Stimulated activated CD8-positive, alpha-beta memory T cell treated with anti-CD3 and anti-CD28 coated beads, Interleukin-7, amount 100 ng/mL, for 48 hours (primary cell): ENCODE measurements around the gene HUNK.
"Not testable (repeated sequence)": the region's sequence is repeated elsewhere in the genome, so short reads cannot be mapped to it uniquely, and the experiment has no call there.

Experiments used
- DNase-seq, 2 donors: peaks; one replicate each; pipeline ENCODE4 v3.0.0-alpha.2; 2020; ENCODE audit warnings: low read depth in 1 of 2; ENCODE audit errors: extremely low read depth in 1 of 2

HUNK gene

DNA sequence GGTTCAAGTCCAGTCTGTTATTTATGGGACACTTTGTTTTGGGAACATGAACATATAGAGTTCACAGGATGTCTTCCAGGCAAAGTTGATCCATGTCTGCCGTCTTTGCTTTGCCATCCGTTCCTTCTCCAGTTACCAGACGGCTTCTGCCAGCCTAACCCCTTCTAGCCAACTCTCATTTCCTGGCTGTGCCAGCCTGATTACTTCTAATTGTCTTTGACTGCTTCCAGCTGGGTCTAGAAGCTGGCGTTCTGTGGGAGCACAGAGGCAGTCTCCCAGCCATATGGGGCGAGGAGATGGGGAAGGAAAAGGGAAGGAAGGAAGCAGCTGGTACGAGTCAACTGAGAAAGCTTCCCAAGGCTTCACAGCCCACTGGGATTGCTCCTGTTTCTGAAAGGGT, 3.1 kb upstream of the HUNK start:
- DNase-seq, result no peak

DNA sequence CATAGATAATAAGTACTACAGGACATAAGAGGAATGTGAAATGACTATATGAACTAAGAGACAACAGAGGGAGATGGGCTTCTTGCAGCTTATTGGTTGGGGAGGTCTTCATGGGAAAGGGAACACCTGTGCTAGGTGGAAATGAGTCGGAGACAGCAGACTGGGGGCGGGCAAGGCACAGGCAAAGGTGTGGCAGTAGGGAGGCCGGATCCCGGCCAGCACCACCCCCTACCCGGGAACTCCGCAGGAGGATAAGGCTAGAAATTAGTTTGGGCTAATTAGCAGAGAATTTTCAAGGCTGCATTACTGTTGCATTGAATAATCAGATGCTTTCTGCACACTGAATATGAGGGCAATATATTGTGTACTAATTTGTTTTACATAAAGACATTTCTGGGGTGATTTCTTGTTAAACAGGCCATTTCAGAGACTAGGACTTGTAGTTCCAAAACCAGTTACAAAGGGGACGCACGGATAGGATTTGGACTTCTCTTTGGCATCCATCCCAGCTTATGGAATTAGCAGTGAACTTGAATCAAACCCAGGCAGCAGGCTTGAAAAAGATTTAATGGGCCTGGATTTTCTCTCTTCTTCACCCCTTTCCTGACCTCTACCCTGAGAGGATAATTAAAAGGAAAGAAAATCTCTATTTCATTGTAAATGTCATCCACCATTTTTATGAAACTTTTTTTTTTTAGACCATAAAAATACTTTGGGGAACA, 2.2 kb upstream of the HUNK start:
- no peak for DNase-seq

DNA sequence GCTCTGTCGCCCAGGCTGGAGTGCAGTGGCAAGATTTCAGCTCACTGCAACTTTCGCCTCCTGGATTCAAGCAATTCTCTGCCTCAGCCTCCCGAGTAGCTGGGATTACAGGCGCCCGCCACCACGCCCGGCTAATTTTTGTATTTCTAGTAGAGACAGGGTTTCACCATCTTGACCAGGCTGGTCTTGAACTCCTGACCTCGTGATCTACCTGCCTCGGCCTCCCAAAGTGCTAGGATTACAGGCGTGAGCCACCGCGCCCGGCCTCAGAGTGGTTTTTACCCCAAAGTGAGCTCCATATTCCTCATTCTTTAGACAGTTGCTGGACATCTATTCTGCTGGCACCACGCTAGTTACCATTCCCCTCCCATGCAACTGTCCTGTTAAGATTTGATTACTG, 1.4 kb upstream of the HUNK start:
- DNase-seq, result not testable (repeated sequence)

DNA sequence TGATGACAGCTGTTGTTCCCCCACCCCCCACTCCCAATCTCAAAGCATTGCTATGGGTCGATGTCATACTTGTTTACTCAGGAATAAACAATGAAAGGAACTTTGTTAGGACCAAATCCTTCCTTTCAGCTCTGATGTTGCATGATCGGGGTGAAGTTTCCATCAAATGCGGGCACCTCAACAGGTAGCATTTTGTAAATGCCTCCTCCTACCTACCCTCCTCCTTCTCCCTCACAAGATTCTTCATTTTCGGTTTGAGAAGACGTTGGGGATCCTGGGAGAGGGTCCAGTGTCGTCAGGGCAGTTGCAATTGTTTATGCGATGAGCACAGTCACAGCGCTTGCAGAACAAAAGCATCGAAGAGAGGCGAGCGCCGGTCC, 758 bp upstream of the HUNK start:
- no peak for DNase-seq

DNA sequence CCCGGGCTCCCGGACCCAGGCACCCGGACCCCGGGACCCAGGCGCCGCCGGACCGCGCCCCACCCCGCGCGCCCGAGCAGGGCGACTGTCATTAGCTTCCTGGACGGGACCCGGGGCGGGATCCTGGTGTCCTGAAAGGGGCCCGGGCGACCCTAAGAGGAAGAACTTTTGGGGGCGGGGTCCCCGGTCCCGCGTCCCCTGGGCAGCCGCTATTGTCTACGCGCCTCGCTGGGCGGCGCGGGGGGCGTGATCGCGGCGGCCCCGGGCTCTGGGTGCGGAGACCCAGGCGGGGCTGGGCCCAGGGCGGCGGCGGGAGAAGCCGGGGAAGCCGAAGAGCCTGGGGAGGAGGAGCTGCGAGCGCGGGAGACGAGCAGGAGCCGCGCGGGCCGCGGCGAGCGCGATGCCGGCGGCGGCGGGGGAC, 465 bp downstream of the HUNK start:
- no peak for DNase-seq

DNA sequence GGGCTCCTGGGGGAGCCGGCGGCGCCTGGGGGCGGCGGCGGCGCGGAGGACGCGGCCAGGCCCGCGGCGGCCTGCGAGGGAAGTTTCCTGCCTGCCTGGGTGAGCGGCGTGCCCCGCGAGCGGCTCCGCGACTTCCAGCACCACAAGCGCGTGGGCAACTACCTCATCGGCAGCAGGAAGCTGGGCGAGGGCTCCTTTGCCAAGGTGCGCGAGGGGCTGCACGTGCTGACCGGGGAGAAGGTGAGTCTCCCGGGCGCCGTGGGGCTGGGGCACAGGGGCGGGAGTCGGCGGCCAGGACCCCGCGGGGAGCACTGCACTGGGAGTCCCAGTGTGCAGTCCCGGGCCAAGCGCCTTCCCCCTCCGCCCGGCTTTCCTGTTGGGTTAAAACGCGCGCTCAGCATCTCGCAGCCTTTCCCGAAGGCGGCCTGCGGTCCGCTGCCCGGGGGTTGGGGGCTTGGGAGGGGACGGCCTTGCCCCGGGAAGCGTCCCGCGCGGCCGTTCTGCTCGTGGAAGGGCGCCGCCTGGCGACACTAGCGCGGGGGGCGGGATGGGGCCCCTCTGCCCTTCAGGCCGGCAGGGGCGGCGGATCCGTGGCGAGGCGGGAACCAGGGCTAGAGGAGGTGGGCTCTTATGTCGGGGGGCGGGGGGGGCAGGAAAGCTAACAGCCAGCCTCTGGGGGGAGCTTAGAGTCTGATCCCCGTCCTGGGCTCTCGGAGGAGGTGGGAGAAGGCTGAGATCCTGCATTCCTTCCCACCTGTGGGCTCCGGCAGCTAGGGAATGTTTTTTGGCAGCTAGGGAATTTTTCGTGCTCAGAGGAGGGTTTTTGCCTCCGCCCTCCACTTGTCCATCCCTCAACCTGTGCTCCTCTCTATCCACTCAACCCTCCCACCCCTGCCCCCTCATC, 1.1 kb downstream of the HUNK start:
- DNase-seq, result no peak

DNA sequence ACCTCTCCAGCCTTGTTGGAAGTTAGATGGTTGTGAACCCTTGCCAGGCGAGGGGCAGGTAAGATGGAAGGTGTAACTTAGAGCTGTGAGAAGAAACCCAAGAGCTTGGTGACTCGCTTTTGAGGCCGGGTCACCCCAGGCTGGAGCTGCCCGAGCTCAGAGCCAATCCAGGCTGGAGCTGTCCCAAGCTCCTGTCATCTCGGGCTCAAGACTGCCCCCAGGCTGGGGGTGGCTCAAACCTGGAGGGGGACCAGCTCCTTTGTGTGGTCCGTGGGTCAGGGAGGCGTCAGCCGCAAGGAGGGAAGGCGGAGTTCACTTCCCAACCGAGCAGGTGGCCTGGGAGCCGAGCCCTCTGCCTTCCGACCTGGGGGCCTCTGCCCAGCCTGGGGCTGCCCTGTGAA, 2.0 kb downstream of the HUNK start:
- DNase-seq, result no peak

DNA sequence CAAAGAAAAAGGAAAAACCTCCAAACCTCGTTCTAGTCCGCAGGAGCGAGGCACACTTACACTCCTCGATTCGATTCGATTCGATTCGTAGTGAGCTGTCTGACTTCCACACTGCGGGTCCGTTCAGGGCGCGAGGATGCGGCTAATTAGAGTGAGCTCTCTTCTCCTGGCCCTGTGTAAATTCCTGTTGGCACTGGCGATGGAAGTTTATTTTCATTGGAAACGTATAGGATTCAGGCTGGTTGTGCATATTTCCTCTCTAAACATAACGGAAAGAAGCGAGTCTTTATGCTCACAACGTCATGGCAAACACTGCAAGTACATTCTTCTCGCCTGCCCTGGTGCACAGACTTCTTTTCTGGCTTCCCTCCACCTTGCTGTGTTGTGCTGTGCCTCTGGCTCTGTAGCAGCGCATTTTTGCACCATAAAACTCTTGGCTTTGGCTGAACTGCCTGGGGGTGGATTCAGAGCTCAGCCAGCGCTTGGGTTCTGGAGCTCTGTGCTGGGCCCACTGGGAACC, 2.7 kb downstream of the HUNK start:
- DNase-seq, result no peak

DNA sequence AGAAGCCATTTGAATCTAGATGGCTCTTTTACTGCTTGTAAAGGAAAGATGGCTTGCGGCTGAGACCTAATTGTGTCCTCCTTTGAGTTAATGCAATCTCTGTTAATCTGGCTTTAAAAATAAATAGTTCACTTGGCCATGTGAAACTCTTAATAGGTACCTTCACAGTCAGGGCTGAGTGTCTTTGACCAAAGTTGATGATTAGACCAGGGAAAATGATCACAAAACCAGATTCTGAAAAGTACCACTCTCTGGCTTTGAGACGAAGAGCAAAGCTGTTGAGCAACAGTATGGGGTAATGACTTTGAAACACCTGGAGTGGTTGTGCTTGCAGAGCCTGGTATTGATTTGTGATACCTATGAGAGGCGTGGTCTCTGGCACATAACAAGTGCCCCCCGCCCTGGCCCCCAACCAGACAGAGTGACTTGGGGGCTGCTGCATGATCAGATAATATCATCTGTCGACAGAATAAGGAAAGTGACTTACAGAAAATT, 4.7 kb downstream of the HUNK start:
- no peak for DNase-seq

DNA sequence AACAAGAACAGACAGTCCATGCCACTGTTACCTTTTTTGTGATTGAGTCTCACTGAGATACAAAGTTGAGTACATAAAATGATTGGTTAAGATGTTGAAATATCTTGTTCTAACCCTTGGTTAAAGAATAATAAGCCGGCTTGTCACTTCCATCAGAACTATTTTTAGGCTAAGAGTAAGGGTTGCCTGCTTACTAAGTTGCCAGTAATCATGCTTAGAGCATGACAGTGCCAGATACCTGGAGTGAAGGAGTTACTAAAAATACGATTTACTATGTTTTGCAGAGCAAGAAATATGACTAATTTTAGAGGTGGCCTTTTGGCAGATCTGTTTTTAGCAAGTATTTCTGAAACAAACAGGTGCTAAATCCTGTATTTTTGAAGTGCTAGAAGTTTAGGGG, 6.0 kb downstream of the HUNK start:
- no peak for DNase-seq

DNA sequence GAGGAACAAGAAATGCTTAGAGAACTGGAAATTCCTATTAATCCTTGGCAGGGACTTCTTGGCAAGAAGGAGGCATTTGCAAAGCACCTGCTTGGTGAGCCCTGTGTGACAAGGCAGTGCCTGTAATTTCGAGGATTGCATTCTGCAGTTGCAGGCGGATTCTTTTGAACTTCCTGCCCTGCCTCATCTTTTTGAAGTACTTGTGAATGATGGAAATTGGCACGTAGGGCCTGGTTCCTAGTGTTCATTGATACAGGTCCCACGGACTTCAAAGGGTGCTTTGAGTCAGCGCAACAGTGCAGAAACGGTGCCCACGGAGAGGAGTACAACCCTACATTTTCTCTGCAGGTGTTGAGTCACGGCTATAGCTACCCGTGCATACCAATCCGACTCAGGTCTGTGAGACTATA, 6.4 kb downstream of the HUNK start:
- DNase-seq, result no peak

DNA sequence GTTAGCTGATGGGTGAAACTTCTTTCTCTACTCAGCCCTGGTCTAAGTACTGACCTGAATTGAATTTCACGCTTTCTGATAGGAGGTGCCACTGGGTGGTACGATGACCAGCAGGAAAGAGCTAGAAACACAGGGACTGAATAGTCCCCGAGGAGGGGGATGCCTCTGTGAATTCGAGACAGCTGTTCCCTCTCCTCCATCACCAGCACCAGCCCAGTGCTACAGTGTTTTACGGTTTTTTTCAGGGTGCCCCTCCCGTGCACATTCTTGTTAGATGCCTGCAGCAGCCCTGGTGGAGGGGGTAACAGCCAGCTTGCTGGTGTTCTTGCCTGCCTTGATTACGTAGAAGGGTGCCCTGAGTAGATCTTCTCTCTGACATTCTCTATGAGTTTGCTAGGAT, 7.1 kb downstream of the HUNK start:
- DNase-seq, result no peak

DNA sequence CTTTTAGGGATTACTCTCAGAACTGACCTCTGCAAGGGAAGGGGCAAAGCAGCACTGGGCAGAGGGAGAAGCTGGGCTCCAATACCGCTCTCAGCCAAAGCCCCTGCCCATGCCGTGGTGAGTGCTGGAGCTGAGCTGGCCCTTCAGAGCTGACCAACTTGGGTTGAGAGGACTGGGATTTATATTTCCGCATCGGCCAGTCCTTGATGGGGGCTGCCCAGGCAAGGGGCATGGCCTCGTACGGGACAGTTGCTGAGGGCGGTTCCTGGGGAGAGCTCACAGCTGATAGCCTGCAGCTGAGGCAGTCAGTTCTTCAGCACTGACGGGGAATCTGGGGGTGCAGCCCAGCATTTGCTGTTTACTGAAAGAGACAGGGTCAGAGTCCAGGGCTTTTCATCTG, 8.0 kb downstream of the HUNK start:
- DNase-seq, result no peak

DNA sequence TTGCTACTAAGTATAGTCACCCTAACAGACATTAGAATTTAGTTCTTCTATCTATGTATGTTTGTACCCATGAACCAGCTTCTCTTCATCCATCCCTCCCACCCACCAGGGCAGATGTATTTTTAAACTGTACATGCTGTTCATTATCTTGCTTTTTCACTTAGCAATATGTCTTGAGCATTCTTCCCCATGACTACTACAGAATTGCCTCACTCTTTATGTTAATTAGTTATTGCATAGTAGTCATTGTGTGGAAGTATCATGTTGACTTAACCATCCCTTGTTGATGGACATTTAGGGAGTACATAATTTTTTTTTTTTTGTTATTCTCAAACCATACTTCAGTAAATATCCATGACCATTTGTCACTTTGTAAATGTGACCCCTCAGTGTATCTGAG, 9.9 kb downstream of the HUNK start:
- no peak for DNase-seq

DNA sequence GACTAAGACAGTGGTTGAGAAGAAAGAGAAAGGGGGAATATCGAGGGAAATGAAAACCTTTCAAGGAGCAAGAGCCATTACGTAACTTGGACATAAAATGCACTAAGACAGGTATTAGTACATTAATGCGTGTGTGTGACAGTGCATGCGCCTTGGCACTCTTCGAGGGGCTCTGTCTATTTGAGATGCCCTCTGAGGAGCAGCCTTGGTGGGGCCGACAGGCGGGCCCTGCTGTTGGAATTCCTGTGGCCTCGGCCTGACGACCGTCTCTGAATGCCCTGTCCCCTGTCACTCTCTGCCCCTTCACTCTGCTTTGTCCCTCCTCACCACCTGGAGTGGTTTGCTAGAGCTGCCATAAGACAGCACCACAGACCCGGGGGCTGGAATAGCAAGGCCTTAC, 12.3 kb downstream of the HUNK start:
- no peak for DNase-seq

DNA sequence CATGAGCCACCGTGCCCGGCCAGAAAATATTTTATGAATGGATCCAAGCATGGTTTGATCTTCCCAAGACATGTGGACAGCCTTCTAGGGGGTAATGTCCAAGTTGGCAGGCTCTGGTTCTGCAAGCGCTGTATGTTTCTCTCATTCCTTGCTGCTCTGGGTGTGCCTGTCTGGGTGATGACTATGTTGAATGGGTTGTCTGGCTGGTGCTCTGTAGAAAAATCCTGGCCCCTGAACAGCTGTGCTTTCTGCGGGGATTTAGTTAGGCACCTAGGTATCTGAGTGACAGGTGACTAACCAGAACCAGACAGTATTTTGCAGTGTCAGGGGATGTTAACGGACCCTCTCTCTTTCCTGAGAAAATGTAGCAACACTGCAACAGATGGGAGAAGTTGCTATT, 14.1 kb downstream of the HUNK start:
- DNase-seq, result no peak

DNA sequence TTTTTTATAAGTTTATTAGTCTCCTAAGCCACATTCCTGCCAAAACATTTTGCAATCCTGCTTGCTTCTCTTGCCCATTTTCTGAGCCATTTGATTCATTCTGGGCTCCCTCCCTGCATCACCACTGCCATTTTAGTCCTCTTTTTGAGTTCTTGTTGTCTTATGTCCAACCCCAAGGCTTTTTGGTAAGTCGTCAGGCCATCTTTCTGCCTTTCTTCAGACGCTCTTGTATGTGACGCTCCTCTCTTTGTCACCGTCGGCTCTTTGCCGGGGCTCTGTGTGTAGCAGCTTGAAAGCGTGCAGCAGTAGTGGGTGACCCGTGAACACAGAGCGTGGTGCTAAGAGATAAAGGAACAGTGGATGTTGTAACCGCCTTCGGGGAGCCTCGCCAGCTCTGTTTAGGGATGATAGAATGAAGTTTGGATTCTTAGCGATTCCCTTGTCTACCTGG, 14.6 kb downstream of the HUNK start:
- no peak for DNase-seq

DNA sequence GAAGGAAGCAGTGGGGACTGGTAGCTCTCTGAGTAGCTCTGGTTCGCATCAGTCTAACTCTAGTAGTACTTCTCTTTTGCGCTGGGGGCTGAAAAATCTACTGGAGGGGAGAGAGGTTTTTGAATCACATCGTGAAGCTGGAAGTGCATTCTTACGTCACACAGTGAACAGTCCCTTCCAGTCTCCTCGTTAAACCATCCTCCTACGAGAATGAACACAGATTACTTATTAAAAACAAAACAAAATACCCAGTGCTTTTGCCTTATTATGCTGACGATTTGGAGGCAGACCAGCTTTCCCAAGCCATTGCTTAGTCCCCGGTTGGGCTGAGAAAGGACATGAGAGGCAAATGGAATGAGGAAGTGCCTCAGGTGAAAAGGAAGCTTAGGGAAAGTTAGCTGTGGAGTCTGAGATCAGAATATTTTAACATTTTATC, 16.1 kb downstream of the HUNK start:
- no peak for DNase-seq

DNA sequence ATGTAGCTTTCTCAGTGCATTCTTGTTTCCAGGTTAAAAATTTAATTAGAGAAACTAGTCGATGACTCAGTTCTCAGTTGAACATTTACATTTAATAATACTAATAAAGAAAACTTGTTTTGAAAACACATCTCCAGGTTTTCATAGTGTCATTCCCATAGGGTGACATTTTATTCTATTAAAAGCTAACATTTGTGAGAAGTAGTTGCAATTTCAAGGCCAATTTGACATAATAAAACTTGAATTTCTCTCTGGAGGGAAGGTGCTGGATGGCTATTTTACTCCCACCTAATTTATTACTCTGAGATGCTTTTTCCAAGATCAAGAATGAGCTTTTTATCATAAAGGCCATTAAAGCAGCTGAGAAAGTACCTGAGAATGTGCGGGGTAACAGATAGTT, 16.6 kb downstream of the HUNK start:
- no peak for DNase-seq

DNA sequence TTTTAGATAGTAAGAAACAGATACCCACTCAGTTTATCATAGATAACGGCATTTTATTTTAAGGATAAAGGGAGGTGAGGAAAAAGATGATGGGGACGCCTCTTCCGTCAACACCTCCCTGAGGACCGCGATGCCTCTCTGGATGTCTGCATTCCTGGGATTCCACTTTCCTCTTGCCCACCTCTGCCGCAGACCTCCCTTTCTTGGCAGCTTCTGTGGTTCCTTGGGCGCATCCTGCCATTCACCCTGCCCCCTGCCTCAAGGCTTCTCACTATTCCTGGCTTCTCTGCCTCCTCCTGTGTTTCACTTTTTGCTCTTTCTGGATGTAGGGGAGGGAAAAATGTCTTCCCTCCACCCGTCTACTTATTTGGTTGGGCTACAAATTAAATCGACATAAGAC, 19.9 kb downstream of the HUNK start:
- DNase-seq, result no peak

DNA sequence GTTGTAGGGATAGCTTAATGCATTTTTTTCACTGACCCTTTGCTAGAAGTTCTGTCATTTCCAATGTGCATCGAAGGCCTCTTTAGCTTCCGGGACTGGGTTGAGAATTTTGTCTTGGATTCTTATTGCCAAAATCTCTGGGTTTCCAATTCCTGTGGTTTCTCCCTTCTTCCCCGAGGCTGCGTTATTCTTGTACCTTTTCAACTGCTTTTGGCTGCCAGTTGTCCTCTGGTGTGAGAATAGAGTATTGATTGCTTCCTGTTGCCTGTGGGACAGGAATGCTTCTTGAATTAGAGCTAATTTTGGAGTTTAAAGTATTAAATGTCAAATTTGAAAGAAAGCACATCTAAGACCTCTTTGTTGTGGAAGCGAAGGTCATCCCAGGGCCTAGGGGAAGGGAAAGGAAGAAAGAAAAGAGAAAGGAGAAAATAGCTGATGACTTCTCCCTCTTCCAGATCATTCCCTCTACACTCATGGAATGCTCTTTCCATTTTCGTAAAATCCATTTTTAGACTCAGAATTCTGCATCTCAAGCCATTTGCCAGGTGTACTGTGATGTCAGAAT, 21.1 kb downstream of the HUNK start:
- no peak for DNase-seq

DNA sequence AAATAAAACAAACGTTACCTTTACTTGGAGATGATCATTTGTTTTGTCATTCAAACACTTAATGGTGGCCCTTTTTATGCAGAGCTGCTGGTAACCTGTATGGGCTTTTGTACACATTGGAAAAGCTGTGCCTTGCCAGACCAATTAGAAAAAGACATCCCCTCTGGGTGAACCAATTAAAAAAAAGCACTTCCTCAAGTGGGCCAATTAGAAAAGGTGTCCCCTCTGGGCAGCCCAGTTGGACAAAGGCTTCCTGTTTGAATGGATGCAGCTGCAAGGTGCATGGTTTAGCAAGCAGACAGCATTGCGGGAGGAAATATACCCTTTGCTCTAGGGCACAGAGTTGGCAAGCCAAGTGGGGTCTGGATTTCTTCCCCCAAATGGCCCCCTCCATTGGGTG, 21.6 kb downstream of the HUNK start:
- DNase-seq, result no peak
